ENCODE measurements around the gene ANKRD2.
A peak's percentile ranks its signal among the peaks of the same experiment; 100 is the strongest.
"Not testable (repeated sequence)": the region's sequence is repeated elsewhere in the genome, so short reads cannot be mapped to it uniquely, and the experiment has no call there.

Gene ANKRD2

GRCh38 chr10:97549587-97550322, 22.8 kb upstream of the ANKRD2 start:
- TF ChIP-seq CTCF (IDR thresholded peaks at IDR 0.05; ENCODE audit: poor library complexity, severe bottlenecking), result no peak
- Histone ChIP-seq H3K36me3 (ENCODE audit: low read depth) (no peaks in the 10 kb centered on the region), H3K9me3 (ENCODE audit: severe bottlenecking) (no peaks in the 10 kb centered on the region), H3K4me3 (ENCODE audit: severe bottlenecking) (no peak overlapping the region), H3K27me3 (ENCODE audit: insufficient read depth, poor library complexity, severe bottlenecking) (no peaks in the 10 kb centered on the region), H3K4me1 (ENCODE audit: insufficient read depth, poor library complexity, severe bottlenecking) (peaks cover 17% of the 10 kb centered on the region), H3K27ac (ENCODE audit: poor library complexity, severe bottlenecking) (peak overlapping the region; percentile 71)
- DNase-seq (ENCODE audit: low spot score) (no peak), ATAC-seq (ENCODE audit: low read depth) (peak; percentile 64)

- no peaks in the 10 kb centered on the region for H3K27me3 ChIP-seq (ENCODE audit: insufficient read depth, poor library complexity, severe bottlenecking)
- no peak overlapping the region for H3K4me3 ChIP-seq (ENCODE audit: severe bottlenecking)
- no peak for ATAC-seq (ENCODE audit: low read depth)
- H3K36me3 ChIP-seq (ENCODE audit: low read depth), result no peaks in the 10 kb centered on the region
- H3K4me1 ChIP-seq (ENCODE audit: insufficient read depth, poor library complexity, severe bottlenecking), result peaks cover 17% of the 10 kb centered on the region
- peaks cover 5% of the 10 kb centered on the region for H3K9me3 ChIP-seq (ENCODE audit: severe bottlenecking)
- DNase-seq (ENCODE audit: low spot score), result no peak
- H3K27ac ChIP-seq (ENCODE audit: poor library complexity, severe bottlenecking), result peak overlapping the region; percentile 71
- TF ChIP-seq CTCF (IDR thresholded peaks at IDR 0.05; ENCODE audit: poor library complexity, severe bottlenecking), result no peak
Observed at GRCh38 chr10:97550336-97551149, 22.0 kb upstream of the ANKRD2 start.

GRCh38 chr10:97551271-97551670, 21.3 kb upstream of the ANKRD2 start:
- H3K36me3 ChIP-seq (ENCODE audit: low read depth), result no peaks in the 10 kb centered on the region
- peak overlapping the region; percentile 71 for H3K27ac ChIP-seq (ENCODE audit: poor library complexity, severe bottlenecking)
- no peak for ATAC-seq (ENCODE audit: low read depth)

GRCh38 chr10:97553575-97554031, 19.0 kb upstream of the ANKRD2 start:
- Histone ChIP-seq H3K4me1 (ENCODE audit: insufficient read depth, poor library complexity, severe bottlenecking) (peaks cover 17% of the 10 kb centered on the region), H3K36me3 (ENCODE audit: low read depth) (no peaks in the 10 kb centered on the region), H3K27ac (ENCODE audit: poor library complexity, severe bottlenecking) (peak overlapping the region; percentile 10), H3K27me3 (ENCODE audit: insufficient read depth, poor library complexity, severe bottlenecking) (no peaks in the 10 kb centered on the region), H3K4me3 (ENCODE audit: severe bottlenecking) (no peak overlapping the region), H3K9me3 (ENCODE audit: severe bottlenecking) (peaks cover 5% of the 10 kb centered on the region)
- DNase-seq (ENCODE audit: low spot score) (no peak), ATAC-seq (ENCODE audit: low read depth) (peak; percentile 87)
- peak; percentile 96 for TF ChIP-seq CTCF (IDR thresholded peaks at IDR 0.05; ENCODE audit: poor library complexity, severe bottlenecking)

More at GRCh38 chr10:97551271-97551670, 21.3 kb upstream of the ANKRD2 start:
- no peak for DNase-seq (ENCODE audit: low spot score)
- Histone ChIP-seq H3K4me3 (ENCODE audit: severe bottlenecking) (no peak overlapping the region), H3K9me3 (ENCODE audit: severe bottlenecking) (peaks cover 5% of the 10 kb centered on the region), H3K4me1 (ENCODE audit: insufficient read depth, poor library complexity, severe bottlenecking) (peaks cover 17% of the 10 kb centered on the region), H3K27me3 (ENCODE audit: insufficient read depth, poor library complexity, severe bottlenecking) (no peaks in the 10 kb centered on the region)
- no peak for TF ChIP-seq CTCF (IDR thresholded peaks at IDR 0.05; ENCODE audit: poor library complexity, severe bottlenecking)

- H3K36me3 ChIP-seq (ENCODE audit: low read depth); H3K9me3 ChIP-seq (ENCODE audit: severe bottlenecking); DNase-seq (ENCODE audit: low spot score); H3K27me3 ChIP-seq (ENCODE audit: insufficient read depth, poor library complexity, severe bottlenecking); H3K4me3 ChIP-seq (ENCODE audit: severe bottlenecking); ATAC-seq (ENCODE audit: low read depth); H3K27ac ChIP-seq (ENCODE audit: poor library complexity, severe bottlenecking): not testable (repeated sequence)
- peaks cover 15% of the 10 kb centered on the region for H3K4me1 ChIP-seq (ENCODE audit: insufficient read depth, poor library complexity, severe bottlenecking)
Observed at GRCh38 chr10:97554336-97554735, 18.2 kb upstream of the ANKRD2 start.

- not testable (repeated sequence) for H3K36me3 ChIP-seq (ENCODE audit: low read depth); H3K4me1 ChIP-seq (ENCODE audit: insufficient read depth, poor library complexity, severe bottlenecking); H3K27ac ChIP-seq (ENCODE audit: poor library complexity, severe bottlenecking); H3K27me3 ChIP-seq (ENCODE audit: insufficient read depth, poor library complexity, severe bottlenecking); H3K9me3 ChIP-seq (ENCODE audit: severe bottlenecking); ATAC-seq (ENCODE audit: low read depth); DNase-seq (ENCODE audit: low spot score); H3K4me3 ChIP-seq (ENCODE audit: severe bottlenecking)
Observed at GRCh38 chr10:97555541-97555940, 17.0 kb upstream of the ANKRD2 start.

GRCh38 chr10:97560731-97561381, 11.7 kb upstream of the ANKRD2 start:
- not testable (repeated sequence) for H3K9me3 ChIP-seq (ENCODE audit: severe bottlenecking); H3K36me3 ChIP-seq (ENCODE audit: low read depth); H3K4me1 ChIP-seq (ENCODE audit: insufficient read depth, poor library complexity, severe bottlenecking); H3K27ac ChIP-seq (ENCODE audit: poor library complexity, severe bottlenecking); ATAC-seq (ENCODE audit: low read depth); H3K4me3 ChIP-seq (ENCODE audit: severe bottlenecking); H3K27me3 ChIP-seq (ENCODE audit: insufficient read depth, poor library complexity, severe bottlenecking); DNase-seq (ENCODE audit: low spot score)
